Epithelial cell of esophagus (primary cell): ENCODE data around the gene FKBP5.

Experiments used
- DNase-seq: peaks from one replicate; pipeline ENCODE4 v3.0.0; 2010; ENCODE audit warnings: low read depth
- H3K4me3 ChIP-seq: 2 replicates; pipeline ENCODE4 v1.5.1; 2011; ENCODE audit warnings: mild to moderate bottlenecking, low read length, control low read depth
- CTCF ChIP-seq: IDR thresholded peaks from 2 replicates; pipeline ENCODE4 v1.5.1; 2011; ENCODE audit warnings: low read depth, mild to moderate bottlenecking, low read length, control low read depth, inconsistent platforms; ENCODE audit not compliant: insufficient read depth; ENCODE audit errors: missing control alignments

The FKBP5 gene

GRCh38 chr6:35687658-35688604, 784 bp downstream of the FKBP5 start:
- peak; percentile 67 for DNase-seq
- H3K4me3 ChIP-seq = peak overlapping the region; percentile 95
- no peak for TF ChIP-seq CTCF

- DNase-seq = no peak
- H3K4me3 ChIP-seq = peak overlapping the region; percentile 95
- no peak for TF ChIP-seq CTCF
These were observed 1.7 kb downstream of the FKBP5 start for GRCh38 chr6:35686873-35687555.

- no peak for DNase-seq
- peak overlapping the region; percentile 95 for H3K4me3 ChIP-seq
- no peak for TF ChIP-seq CTCF
These were observed 2.3 kb downstream of the FKBP5 start for GRCh38 chr6:35686436-35686835.

- no peak for DNase-seq
- TF ChIP-seq CTCF = no peak
- H3K4me3 ChIP-seq = no peak overlapping the region
These were observed 5.4 kb downstream of the FKBP5 start for GRCh38 chr6:35683267-35683666.

GRCh38 chr6:35681298-35681697, 7.4 kb downstream of the FKBP5 start:
- no peak for DNase-seq
- TF ChIP-seq CTCF = no peak
- peak overlapping the region; percentile 0 for H3K4me3 ChIP-seq

GRCh38 chr6:35679399-35679798, 9.3 kb downstream of the FKBP5 start:
- H3K4me3 ChIP-seq = no peak overlapping the region
- no peak for TF ChIP-seq CTCF

More at GRCh38 chr6:35679399-35679798, 9.3 kb downstream of the FKBP5 start:
- DNase-seq = no peak
